Measurements from ENCODE around the gene KRTAP9-4.
"Not testable (repeated sequence)": the region's sequence is repeated elsewhere in the genome, so short reads cannot be mapped to it uniquely, and the experiment has no call there.

The KRTAP9-4 gene, protein sequence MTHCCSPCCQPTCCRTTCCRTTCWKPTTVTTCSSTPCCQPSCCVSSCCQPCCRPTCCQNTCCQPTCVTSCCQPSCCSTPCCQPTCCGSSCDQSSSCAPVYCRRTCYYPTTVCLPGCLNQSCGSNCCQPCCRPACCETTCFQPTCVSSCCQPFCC

DNA sequence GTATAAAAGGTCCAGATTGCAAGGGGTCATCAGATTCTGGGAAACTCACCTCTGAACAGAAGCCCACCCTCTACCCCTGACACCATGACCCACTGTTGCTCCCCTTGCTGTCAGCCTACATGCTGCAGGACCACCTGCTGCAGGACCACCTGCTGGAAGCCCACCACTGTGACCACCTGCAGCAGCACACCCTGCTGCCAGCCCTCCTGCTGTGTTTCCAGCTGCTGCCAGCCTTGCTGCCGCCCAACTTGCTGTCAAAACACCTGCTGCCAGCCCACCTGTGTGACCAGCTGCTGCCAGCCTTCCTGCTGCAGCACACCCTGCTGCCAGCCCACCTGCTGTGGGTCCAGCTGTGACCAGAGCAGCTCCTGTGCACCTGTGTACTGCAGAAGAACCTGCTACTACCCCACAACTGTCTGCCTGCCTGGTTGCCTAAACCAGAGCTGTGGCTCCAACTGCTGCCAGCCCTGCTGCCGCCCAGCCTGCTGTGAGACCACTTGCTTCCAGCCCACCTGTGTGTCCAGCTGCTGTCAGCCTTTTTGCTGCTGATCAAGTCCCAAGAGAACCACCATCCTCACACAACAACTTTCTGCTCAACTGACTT, at the start of gene KRTAP9-4:
TSS of gene KRTAP9-4 (plus strand) at position 51 of the 604 bp plus-strand sequence. CDS start at position 85, 34 bp downstream.
- DNase-seq: not testable (repeated sequence)

DNA sequence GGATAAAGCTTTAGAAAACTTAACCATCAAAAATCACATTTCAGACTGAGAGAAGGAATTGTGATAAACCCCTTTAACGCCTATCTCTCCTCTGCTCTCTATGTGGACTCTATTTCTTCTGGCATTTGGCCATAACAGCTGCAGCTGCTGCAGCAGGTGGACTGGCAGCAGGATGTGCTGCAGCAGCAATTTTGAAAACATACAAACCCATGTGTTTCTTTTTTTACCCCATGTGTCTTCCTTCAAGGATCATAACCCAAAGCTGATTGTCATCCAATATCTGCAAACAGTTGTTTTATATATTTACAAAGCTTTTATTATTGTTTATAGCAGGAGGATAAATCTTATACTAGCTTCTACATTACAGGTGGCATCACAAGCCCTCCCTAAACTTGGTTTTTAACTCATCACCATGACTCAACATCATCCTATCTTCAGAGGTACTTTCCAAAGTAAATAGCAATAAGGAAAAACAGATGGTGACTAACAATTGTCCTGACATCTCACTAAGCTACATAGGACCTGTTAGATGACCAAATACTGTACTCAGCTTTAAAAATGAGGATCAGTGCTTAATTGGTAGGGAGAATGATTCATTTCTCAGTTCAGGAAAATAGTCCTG, 37.5 kb upstream of the KRTAP9-4 start:
- no peak for DNase-seq

DNA sequence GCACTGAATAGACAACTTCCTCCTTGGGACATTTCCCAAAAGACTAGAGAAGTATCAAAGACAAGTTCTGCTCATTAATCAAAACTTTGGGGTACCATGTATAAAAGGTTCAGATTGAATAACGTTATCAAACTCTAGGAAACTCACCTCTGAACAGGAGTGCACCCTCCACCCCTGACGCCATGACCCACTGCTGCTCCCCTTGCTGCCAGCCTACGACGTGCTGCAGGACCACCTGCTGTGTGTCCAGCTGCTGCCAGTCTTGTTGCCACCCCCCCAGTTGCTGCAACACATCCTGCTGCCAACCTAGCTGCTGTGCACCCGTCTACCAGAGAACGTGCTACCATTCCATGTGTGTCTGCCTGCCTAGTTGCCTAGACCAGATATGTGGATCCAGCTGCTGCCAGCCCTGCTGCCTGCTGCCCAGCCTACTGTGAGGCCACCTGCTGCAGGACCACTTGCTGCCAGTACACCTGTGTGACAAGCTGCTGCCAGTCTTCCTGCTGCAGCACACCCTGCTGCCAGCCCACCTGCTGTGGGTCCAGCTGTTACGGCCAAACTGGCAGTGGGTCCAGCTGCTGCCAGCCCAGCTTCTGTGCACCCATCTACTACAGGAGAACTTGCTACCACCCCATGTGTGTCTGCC, 36.8 kb upstream of the KRTAP9-4 start:
- DNase-seq: peak; percentile 2

DNA sequence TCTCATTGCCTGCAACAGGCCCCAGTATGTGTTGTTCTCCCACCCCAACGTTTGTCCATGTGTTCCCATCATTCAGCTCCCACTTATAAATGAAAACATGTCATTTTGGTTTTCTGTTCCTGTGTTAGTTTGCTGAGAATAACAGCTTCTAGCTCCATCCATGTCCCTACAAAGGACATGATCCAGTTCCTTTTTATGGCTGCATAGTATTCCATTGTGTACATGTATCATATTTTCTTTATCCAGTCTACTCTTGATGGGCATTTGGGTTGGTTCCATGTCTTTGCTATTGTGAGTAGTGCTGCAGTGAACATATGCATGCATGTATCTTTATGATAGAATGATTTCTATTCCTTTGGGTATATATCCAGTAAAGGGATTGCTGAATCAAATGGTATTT, 33.8 kb upstream of the KRTAP9-4 start:
- no peak for DNase-seq

DNA sequence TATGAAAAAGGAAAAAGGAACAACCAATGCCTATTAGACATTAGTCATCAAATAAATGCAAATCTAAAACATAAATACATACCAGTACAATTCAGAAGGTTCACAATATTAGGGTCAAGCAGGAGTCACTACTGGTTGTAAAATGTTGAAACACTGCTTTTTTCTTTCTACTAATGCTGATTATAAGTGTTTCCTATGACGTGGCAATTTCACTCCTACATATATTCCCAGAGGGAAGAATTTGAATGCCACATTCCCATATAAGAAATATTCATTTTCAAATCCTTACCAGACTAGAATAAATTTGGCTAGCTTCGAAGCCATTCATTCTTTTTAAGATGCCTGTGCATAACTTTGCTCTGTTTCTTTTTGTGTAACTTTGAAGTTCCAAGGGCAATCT, 25.7 kb upstream of the KRTAP9-4 start:
- DNase-seq: no peak

DNA sequence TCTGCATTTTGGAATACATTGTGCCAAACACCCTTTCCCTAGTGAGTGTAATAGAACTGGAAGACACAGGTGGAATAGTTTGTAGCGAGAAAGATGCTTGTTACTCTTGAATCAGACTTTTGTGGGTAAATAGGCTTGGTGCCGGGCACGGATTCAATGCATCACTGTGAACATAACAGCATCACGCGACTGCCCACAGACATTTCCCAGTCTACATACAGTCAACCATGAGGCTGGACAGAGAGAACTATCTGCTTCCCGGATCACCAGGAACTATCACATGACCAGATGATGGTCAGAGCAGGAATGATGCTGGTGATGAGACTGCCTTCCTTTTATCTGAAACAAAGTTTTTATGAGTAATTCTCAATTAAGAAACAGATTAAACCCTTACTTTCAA, 23.4 kb upstream of the KRTAP9-4 start:
- no peak for DNase-seq

DNA sequence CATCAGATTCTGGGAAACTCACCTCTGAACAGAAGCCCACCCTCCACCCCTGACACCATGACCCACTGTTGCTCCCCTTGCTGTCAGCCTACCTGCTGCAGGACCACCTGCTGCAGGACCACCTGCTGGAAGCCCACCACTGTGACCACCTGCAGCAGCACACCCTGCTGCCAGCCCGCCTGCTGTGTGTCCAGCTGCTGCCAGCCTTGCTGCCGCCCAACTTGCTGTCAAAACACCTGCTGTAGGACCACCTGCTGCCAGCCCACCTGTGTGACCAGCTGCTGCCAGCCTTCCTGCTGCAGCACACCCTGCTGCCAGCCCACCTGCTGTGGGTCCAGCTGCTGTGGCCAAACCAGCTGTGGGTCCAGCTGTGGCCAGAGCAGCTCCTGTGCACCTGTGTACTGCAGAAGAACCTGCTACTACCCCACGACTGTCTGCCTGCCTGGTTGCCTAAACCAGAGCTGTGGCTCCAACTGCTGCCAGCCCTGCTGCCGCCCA, 22.8 kb upstream of the KRTAP9-4 start, which contains the start of gene KRTAP9-2:
TSS of gene KRTAP9-2 (plus strand) at position 51 of the 498 bp plus-strand sequence. CDS start at position 58, 7 bp downstream.
- DNase-seq: not testable (repeated sequence)

DNA sequence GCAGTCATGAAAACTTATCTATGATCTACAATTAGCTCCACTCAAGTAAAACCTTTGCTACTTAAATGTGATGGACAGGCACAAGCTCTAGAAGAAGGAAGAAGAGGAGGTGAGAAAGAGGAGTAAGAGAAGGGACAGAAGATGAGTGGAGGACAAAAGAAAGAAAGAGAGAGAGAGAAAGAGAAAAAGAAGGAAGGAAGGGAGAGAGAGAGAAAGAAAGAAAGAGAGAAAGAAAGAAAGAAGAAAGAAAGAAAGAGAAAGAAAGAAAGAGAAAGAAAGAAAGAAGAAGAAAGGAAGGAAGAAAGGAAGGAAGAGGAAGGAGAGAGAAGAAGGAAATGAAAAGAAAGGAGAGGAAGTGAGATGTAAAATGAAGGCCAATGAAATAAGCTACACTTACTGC, 19.4 kb upstream of the KRTAP9-4 start:
- no peak for DNase-seq

DNA sequence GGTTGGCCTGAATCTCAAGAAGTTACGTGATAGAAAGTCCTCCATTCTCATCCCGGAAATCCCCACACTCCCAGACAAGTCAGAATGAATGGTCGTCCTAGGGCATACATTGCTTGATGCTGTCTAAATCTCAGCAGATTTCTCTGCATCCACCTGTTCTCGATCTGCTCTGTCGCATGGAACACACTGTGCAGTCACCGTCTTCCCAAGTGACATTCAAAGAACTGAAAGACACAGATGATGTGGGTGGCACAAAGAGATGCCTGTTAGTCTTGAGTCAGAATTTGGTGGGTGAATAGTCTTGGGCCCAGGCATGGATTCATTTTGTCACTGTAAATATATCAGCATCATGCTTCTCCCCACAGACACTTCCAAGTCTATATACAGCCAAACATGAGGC, 17.8 kb upstream of the KRTAP9-4 start:
- no peak for DNase-seq

DNA sequence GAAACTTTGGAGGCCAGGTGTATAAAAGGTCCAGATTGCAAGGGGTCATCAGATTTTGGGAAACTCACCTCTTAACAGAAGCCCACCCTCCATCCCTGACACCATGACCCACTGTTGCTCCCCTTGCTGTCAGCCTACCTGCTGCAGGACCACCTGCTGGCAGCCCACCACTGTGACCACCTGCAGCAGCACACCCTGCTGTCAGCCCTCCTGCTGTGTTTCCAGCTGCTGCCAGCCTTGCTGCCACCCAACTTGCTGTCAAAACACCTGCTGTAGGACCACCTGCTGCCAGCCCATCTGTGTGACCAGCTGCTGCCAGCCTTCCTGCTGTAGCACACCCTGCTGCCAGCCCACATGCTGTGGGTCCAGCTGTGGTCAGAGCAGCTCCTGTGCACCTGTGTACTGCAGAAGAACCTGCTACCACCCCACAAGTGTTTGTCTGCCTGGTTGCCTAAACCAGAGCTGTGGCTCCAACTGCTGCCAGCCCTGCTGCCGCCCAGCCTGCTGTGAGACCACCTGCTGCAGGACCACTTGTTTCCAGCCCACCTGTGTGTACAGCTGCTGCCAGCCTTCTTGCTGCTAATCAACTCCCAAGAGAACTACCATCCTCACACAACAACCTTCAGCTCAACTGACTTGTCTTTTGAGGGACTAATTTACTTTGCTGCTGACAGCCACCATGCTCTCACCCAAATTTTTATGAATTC, 16.9 kb upstream of the KRTAP9-4 start, which contains the start of gene KRTAP9-3:
TSS of gene KRTAP9-3 (plus strand) at position 51 of the 707 bp plus-strand sequence. CDS start at position 104, 53 bp downstream.
- not testable (repeated sequence) for DNase-seq

DNA sequence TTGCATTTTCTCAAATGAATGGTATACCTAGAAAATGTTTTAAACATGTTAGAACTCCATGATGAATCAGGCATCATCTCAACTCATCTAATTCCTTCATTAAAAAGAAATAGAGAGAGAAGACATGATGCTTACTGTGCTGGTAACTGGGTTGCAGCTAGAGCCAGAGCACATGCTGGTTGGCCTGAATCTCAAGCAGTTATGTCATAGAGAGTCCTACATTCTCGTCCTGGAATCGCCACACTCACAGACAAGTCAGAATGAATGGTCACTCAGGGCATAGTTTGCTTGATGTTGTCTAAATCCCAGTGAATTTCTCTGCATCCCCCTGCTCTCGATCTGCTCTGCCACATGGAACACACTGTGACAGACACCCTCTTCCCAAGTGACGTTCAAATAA, 12.4 kb upstream of the KRTAP9-4 start:
- DNase-seq: not testable (repeated sequence)

DNA sequence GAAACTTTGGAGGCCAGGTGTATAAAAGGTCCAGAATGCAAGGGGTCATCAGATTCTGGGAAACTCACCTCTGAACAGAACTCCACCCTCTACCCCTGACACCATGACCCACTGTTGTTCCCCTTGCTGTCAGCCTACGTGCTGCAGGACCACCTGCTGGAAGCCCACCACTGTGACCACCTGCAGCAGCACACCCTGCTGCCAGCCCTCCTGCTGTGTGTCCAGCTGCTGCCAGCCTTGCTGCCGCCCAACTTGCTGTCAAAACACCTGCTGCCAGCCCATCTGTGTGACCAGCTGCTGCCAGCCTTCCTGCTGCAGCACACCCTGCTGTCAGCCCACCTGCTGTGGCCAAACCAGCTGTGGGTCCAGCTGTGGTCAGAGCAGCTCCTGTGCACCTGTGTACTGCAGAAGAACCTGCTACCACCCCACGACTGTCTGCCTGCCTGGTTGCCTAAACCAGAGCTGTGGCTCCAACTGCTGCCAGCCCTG, 11.5 kb upstream of the KRTAP9-4 start, which contains the start of gene KRTAP9-8:
TSS of gene KRTAP9-8 (plus strand) at position 51 of the 489 bp plus-strand sequence. CDS start at position 104, 53 bp downstream.
- not testable (repeated sequence) for DNase-seq

DNA sequence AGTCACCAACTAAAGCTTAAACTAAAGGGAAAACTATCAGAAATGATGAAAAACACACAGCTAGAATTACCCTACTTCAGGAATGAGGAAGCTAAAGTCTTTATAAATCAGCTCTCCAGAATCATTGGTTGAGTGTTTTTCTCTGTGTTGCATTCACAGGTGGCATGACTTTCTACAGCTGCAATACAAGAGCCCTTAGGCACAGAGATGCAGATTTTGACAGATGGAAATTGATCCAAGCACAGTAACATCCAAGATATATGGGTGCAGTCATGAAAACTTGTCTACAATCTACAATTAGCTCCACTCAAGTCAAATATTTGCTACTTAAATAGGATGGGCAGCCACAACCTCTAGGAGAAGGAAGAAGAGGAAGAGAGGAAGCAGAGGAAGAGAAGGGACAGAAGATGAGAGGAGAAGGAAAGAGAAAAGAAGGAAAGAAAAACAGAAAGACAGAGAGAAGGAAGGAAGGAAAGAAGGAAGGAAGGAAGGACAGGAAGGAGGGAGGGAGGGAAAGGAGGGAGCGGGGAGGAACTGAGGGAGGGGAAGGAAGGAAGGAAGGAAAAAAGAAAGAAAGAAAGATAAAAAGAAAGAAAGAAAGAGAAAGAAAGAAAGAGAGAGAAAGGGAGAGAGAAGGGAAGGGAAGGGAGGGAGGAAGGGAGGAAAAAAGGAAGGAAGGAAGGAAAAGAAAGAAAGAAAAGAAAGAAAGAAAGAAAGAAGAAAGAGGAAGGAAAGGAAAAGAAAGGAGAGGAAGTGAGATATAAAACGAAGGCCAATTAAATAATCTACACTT, 2.3 kb upstream of the KRTAP9-4 start:
- DNase-seq: not testable (repeated sequence)

DNA sequence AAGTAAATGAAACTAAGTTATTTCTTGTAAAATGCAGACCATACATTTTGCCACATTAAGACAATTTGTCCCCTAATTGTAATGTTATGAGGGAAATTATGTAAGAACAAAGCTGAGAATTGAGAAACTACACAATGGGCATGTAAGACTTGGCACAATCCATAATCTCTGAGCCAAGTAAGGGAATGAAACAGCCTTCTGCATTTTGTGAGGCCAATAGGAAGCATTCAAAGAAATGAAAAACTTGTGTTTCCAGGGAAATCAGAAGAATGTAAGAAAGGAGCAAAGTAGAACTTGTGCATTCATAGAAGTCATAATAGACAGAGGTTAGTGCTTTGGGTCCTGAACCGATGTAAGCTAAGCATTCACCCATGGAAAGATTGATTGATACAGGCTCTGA, 1.8 kb downstream of the KRTAP9-4 start:
- no peak for DNase-seq

DNA sequence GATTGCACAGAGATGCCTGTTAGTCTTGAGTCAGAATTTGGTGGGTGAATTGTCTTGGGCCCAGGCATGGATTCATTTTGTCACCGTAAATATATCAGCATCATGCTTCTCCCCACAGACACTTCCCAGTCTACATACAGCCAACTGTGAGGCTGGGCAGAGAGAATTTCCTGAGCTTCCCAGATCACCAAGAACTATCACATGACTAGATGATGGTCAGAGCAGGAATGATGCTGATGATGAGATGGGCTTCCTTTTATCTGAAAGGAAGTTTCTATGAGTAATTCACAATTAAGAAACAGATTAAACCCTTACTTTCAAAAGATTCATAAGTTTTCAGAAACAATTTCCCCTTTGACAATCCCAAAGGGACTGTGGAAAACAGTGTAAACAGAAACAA, 5.4 kb downstream of the KRTAP9-4 start:
- no peak for DNase-seq

DNA sequence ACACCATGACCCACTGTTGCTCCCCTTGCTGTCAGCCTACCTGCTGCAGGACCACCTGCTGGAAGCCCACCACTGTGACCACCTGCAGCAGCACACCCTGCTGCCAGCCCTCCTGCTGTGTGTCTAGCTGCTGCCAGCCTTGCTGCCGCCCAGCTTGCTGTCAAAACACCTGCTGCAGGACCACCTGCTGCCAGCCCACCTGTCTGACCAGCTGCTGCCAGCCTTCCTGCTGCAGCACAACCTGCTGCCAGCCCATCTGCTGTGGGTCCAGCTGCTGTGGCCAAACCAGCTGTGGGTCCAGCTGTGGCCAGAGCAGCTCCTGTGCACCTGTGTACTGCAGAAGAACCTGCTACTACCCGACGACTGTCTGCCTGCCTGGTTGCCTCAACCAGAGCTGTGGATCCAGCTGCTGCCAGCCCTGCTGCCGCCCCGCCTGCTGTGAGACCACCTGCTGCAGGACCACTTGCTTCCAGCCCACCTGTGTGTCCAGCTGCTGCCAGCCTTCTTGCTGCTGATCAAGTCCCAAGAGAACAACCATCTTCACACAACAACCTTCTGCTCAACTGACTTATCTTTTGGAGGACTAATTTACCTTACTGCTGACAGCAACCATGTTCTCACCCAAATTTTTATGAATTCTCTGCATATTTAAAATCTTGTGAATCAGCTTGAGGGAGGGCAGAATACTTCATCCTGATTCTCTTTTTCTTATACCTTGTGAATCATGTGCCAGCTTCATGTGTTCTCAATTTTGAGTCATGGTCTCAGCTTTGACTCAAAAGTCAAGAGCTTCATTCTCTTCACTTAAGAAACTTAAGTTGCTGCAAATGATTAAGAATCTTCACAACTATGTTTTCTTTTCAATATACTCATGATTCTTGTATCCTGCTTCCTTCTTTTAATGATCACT, 6.1 kb downstream of the KRTAP9-4 start, which contains the start of gene KRTAP9-9:
TSS of gene KRTAP9-9 (plus strand) at position 4 of the 910 bp plus-strand sequence.
- not testable (repeated sequence) for DNase-seq

DNA sequence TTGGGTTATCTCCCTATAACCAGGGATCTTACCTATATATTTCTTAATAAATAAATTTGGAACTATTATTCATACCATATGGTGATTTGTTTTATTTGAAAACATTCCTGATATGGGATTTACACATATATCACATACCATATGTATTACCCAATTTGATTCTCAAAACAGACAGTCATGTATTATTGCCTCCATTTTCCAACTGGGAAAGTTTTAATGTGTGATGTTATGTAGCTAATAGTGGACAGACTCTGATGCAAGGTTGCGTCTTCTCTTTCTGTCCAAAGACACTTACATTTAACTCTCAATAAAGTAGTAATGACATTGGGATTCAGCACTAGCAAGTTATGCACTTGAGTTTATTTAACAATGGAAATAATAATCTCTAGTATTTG, 6.8 kb downstream of the KRTAP9-4 start:
- no peak for DNase-seq

DNA sequence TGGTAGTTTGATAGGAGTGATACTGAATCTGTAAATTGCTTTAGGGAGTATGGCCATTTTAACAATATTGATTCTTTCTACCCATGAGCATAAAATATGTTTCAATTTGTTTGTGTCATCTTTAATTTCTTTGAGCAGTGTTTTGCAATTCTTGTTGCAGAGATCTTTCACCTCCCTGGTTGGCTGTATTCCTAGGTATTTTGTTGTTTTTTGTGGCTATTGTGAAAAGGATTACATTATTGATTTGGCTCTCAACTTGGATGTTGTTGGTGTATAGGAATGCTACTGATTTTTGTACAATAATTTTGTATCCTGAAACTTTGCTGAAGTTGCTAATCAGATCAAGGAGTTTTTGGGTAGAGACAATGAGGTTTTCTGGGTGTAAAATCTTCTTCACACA, 8.9 kb downstream of the KRTAP9-4 start:
- no peak for DNase-seq

DNA sequence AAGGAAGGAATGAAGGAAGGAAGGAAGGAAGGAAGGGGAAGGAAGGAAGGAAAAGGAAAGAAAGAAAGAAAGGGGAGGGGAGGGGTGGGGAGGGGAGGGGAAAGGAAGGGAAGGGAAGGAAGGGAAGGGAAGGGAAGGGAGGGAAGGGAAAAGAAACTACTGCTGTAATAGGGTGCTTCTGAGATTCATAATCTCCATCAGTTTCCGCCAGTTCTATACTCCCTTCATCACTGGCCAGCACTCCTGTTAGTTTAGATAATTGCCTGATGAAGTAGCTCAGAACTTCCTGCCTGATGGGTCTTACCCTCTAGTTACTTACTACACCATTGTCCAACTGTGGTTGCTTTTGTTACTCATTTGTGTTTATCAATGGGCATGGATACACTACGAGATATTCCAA, 13.7 kb downstream of the KRTAP9-4 start:
- DNase-seq: no peak

DNA sequence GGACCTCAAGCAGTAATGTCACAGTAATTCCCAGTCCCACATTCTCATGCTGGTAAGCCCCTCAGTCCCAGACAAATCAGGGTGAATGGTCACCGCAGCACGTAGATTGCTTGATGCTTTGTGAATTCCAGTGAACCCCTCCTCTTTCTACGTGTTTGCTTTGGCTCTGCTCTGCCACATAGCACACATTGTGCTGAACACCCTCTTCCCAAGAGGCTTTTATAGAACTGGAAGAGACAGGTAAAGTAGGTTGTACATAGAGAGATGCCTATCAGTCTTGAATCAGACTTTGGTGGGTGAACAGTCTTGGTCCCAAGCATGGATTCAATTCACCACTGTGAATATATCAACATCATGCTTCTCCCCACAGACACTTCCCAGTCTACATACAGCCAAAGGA, 15.1 kb downstream of the KRTAP9-4 start:
- DNase-seq: no peak

Data from NCI-H446 treated with DMSO at 0.1 percent for 48 hours (cell line).